NOMO-1 treated with dmso at 0.1 percent for 144 hours (cell line): ENCODE results near the gene BCOR.

Source experiments
- DNase-seq: peaks from one replicate; lab custom pipeline; 2025; ENCODE audit not compliant: unreplicated experiment; lab: John Stamatoyannopoulos, UW

The BCOR gene

GRCh38 chrX:40086569-40087335, 11.0 kb downstream of the BCOR start:
- no peak for DNase-seq

GRCh38 chrX:40085714-40086113, 12.0 kb downstream of the BCOR start:
- no peak for DNase-seq

DNA sequence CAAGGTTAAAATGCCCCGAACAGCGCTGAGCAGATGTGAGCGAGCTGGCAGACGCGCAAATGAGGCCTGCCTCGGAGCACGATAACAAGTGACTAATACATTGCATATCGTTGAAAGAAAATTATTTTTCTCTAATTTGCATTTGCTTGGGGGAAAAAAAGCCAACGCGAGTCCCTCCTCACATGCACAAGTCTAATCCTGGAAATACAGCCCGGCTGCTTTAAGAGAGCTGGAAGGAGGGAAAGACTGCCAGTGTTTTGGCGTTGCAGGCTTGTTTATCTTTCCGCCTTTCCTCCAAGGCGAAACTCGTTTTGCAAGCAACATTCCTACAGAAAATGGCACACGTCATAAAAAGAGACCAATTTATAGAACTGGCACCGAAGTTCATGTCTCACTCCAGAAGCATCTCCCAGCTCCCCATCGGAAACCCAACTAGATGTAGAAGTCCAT, 12.6 kb downstream of the BCOR start:
- no peak for DNase-seq

DNA sequence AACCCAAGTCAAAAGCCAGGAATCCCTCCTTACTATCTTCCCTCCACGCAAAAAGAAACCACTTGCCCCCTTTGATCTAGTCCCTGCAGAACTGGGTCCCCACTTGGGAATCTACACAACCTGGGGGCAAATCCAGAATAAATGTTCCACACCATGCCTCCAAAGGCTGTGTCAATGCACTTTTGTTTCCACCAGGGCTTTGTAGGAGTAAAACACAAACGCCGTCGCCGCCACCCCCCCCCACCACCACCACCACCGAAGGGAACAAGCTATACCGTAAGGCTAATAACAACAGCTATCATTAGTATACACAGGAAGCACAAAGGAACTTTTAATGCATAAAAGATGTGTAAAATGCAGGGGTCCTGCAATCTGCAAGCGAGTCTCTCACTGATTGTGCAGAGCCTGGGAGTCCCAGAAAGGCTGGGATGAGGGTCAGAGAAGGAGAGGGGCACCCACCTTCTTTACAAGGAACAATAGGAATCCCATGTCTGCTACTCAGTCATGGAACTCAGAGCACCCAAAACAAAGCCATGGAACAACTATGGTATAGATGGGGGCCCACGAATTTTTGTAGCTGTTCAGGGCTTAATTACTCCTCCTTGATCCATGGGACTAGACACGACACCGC, 13.2 kb downstream of the BCOR start:
- no peak for DNase-seq

GRCh38 chrX:40083979-40084359, 13.8 kb downstream of the BCOR start:
- DNase-seq: no peak

DNA sequence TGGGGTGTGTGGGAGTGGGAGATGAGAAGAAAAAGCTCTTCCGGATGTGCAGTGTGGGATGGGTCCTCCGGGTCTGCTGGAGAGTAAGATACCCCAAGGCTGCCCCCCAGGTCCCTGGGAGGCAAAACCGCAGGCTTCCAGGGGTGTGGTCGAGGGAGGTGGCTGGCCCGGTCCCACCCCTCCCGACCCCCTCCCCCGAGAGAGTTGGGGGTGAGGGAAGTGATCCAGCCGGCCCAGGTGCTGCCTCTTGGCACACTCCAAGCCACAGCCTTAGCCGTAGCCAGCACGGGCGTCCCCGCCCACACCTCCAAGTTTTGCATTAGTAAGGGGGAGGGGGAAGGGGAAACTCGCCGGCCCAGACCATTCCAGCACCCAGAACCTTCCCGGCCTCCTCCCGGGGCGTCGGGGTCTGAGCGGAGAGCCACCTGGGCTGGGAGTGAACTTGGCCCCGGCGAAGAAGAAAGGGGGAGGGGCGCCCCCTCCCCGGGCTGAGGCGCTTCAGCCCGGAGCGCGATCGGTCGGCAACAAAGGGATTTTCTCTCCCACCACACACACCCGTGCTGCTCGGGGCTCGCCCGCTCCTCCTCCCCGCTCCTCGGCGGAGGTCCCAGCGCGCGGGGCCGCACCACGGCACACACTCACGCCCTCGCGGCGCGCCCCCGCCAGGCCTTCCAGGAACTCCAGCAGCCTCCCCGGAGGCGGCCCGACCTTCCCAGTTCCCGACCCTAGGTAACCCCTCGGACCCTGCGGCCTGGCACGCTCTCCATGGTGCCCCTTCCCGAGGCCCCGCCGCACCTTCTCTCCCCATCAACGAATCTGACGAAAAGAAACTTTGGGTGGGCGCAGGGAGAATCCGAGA, 14.4 kb downstream of the BCOR start:
- no peak for DNase-seq

DNA sequence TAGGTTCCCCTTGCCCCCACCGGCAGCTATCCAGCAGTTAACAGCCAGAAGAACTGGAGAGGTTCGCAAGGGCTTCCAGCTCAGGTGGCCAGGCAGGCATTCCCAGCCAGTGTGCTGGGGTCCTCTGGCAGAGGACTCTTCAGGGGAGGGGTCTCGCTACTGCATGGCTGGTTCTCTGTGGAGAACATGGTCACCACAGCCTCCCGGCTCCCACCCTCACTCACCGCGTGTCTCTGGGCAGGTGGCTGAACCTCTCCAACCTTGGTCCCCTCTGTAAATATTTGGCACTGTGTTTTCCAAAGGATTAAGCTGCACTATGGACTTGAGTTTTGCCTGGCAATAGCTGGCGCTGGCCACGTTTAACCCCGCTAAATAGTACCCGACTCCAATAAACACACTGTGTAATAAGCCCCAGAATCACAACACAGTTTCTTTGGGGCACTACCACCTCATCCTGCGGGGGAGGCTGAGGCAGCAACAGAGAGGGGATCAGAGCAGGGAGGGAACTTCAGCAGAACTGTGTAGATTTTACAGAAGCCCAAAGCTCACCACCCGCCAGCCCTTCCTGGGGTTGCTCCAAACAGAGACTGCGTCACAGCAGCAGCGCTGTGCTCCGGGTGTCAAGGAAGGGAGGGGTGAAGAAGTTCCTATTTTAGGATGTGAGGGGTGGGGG, 15.2 kb downstream of the BCOR start:
- no peak for DNase-seq

GRCh38 chrX:40081679-40082068, 16.1 kb downstream of the BCOR start:
- DNase-seq: no peak

- no peak for DNase-seq
Measured at GRCh38 chrX:40080894-40081678, 16.7 kb downstream of the BCOR start.

DNA sequence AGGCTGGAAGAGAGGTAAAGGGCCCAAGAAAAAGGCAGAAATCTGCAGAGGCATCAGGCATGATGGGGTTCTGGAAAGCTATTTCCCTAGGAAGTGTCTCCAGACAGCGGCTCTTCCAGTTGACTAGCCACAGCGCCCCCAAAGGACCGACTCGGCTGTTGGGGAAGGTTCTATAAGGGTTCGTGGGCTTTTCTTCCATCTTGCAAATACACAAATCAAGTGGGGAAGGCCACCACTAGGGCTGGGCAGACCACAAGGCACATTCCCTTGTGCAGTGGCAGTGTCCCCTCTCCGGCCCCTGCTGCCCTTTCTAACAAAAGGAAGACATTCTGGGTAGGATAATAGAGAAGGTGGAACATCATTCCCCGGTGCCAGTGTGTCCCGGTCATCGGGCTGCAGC, 18.2 kb downstream of the BCOR start:
- no peak for DNase-seq

DNA sequence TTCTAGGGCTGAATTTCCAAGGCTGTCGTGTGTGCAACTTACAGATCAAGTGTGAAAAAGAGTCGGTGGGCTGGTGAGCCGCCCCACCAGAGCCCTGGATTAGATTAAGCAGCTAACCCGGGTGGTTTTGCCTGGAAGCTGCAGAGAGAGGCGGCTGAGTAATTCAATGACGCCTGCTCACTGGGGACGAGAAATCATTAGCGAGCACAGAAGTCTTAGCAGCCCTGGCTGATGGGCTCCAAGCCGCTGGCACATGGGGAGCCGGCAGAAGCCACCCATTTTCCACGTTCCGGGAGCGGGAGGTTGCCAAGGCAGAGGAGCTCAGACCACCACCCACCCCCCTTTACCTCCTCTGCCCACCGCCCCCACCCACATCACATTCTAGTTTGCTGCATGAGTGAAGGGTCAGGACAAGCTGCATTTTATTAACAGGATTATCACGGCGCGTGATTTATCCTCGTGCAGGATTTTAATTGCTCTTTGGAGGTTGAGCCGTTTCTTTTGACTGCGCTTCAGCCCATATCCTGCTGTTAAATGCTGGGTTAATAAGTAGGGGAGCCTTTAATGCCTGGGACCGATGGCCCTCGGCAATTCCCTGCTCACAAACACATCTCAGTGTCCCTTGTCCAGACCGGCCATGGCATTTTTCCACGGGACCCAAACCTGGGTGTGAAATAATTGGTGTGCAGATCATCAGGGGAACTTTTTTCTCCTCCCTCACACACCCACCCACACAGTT, 19.1 kb downstream of the BCOR start:
- DNase-seq: no peak

DNA sequence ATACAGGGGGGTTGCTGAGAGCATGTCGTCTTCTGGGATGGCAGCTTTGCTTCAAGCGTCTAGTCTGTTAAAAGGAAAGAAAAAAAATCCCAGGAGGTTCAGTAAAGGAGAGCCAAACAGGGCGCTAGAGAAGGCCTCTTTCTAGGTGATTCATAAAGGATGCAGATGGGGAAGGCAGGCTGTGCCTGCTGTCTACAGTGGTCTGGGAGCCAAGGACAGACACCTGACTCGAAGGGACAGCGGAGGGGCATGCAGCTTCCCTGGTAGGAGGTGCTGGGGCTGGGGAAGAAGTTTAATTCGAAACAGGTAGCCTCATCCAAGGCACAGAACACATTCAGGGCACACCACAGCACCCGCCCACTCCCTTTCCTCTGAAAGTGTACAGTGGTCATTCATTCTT, 19.9 kb downstream of the BCOR start:
- DNase-seq: no peak

DNA sequence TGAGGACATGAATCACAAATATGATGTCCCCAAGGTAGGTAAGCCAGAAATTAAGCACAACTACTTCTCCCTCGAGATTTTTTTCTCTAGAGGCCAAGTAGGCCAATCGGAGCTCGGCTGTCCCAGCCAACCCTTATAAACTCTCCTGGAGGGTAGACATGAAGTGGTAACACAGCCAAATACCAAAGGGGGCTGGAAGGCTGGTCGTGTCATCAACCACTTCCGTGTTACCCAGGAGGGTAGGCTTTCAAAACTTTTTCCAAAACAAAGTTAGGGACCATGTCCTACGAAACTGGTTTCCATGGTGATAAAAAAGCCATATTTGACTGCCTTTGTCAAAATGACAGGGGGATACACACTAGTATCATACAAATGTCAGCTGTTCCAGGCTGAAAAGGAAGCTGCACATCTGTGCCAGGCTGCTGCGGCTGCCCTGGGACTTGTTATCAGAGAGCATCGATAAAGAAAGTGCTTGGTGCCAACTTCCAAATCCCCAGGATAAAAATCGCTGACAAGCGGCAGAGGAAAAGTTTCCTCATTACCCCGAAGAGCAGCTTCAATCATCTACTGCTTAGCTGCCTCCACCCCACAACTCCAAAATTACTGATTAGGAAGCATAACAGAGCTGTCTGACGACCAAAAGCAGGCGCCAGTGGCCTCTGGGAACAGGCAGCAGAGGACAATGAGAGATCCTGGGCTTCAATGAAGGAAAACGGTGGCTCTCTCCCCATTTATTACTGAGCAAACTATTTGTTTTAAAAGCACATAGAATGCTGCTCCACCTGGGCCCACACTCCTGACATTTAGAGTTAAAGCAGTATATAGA, 20.8 kb downstream of the BCOR start:
- no peak for DNase-seq

GRCh38 chrX:40074959-40075332, 22.8 kb downstream of the BCOR start:
- DNase-seq: no peak

- no peak for DNase-seq
Measured at GRCh38 chrX:40074080-40074958, 23.4 kb downstream of the BCOR start.

- no peak for DNase-seq
Measured at GRCh38 chrX:40073439-40074054, 24.2 kb downstream of the BCOR start.

DNA sequence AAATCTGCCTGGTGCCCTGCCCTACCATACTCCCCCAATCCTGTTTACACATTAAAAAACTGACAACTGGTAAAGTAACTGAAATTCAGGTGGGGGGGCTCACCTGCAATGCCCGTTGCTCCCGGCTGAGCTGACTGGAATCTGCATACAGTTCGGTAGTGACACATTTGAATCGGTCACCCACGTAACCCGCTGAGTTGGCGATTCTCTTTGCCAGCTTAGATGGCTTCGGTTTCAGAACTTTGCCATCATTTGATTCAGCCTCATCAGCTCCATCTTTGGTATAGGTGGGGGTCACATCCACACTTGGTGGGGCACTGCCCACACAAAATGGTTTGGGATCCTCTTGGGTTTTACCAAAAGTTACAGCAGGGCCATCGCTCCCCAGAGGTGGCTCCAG, 25.5 kb downstream of the BCOR start:
- DNase-seq: no peak

- no peak for DNase-seq
Measured at GRCh38 chrX:40068048-40068447, 29.7 kb downstream of the BCOR start.
